GM12801 (cell line): Measurements from ENCODE around the gene ULBP3.

ENCODE experiments used
- CTCF ChIP-seq: IDR thresholded peaks from one replicate; pipeline ENCODE4 v1.5.1; 2011; ENCODE audit warnings: control low read depth; ENCODE audit not compliant: insufficient read length; ENCODE audit errors: extremely low read depth

ULBP3 gene

GRCh38 chr6:150087336-150087735 is 18.4 kb upstream of the ULBP3 start:
- no peak for TF ChIP-seq CTCF

- no peak for TF ChIP-seq CTCF
Observed at GRCh38 chr6:150086026-150086425, 17.1 kb upstream of the ULBP3 start.

GRCh38 chr6:150084426-150084825 is 15.5 kb upstream of the ULBP3 start:
- no peak for TF ChIP-seq CTCF

GRCh38 chr6:150083839-150084238 is 14.9 kb upstream of the ULBP3 start:
- no peak for TF ChIP-seq CTCF

GRCh38 chr6:150081702-150082101 is 12.8 kb upstream of the ULBP3 start:
- no peak for TF ChIP-seq CTCF

GRCh38 chr6:150079604-150080003 is 10.7 kb upstream of the ULBP3 start:
- no peak for TF ChIP-seq CTCF

GRCh38 chr6:150078788-150079187 is 9.9 kb upstream of the ULBP3 start:
- TF ChIP-seq CTCF = no peak
